HPDE6-E6E7 (cell line): ENCODE results near the gene CACNB1.
"Not testable (repeated sequence)": the region's sequence is repeated elsewhere in the genome, so short reads cannot be mapped to it uniquely, and the experiment has no call there.

Experiments
- DNase-seq: peaks from one replicate; pipeline ENCODE4 v3.0.0; 2011; ENCODE audit warnings: missing footprints; ENCODE audit errors: extremely low spot score

CACNB1 gene

GRCh38 chr17:39151150-39151942 lies 46.1 kb downstream of the CACNB1 start, which contains the start of gene PLXDC1:
Gene PLXDC1 (minus strand): TSS chr17:39151637. CDS start chr17:39151437, 200 bp downstream.
- no peak for DNase-seq

- DNase-seq, result no peak
Measured at GRCh38 chr17:39150795-39151149, 46.7 kb downstream of the CACNB1 start.

GRCh38 chr17:39150104-39150634 lies 47.3 kb downstream of the CACNB1 start:
- DNase-seq, result no peak

- DNase-seq, result no peak
Measured at GRCh38 chr17:39147221-39148185, 50.0 kb downstream of the CACNB1 start.

GRCh38 chr17:39146273-39146672 lies 51.2 kb downstream of the CACNB1 start:
- DNase-seq, result no peak

- DNase-seq, result no peak
Measured at GRCh38 chr17:39145143-39145542, 52.3 kb downstream of the CACNB1 start.

- peak; percentile 43 for DNase-seq
Measured at GRCh38 chr17:39144416-39144840, 53.0 kb downstream of the CACNB1 start.

GRCh38 chr17:39143552-39144093 lies 53.8 kb downstream of the CACNB1 start:
- no peak for DNase-seq

GRCh38 chr17:39141915-39142664 lies 55.4 kb downstream of the CACNB1 start:
- no peak for DNase-seq

GRCh38 chr17:39141294-39141693 lies 56.2 kb downstream of the CACNB1 start:
- DNase-seq, result no peak

GRCh38 chr17:39139561-39139960 lies 57.9 kb downstream of the CACNB1 start:
- no peak for DNase-seq

- peak; percentile 70 for DNase-seq
Measured at GRCh38 chr17:39139161-39139511, 58.3 kb downstream of the CACNB1 start.

- no peak for DNase-seq
Measured at GRCh38 chr17:39138431-39139160, 58.9 kb downstream of the CACNB1 start.

GRCh38 chr17:39134878-39135277 lies 62.6 kb downstream of the CACNB1 start:
- DNase-seq, result no peak

GRCh38 chr17:39132192-39132610 lies 65.3 kb downstream of the CACNB1 start:
- DNase-seq, result no peak

- DNase-seq, result no peak
Measured at GRCh38 chr17:39131616-39132015, 65.9 kb downstream of the CACNB1 start.

GRCh38 chr17:39130205-39130604 lies 67.3 kb downstream of the CACNB1 start:
- no peak for DNase-seq

- DNase-seq, result not testable (repeated sequence)
Measured at GRCh38 chr17:39129544-39129943, 67.9 kb downstream of the CACNB1 start.

GRCh38 chr17:39126436-39126835 lies 71.0 kb downstream of the CACNB1 start:
- DNase-seq, result no peak

GRCh38 chr17:39125143-39125875 lies 72.2 kb downstream of the CACNB1 start:
- DNase-seq, result no peak
